ENCODE data around the gene TAX1BP3. TPM values are rescaled to one million over a fixed set of nuclear protein-coding genes. Genes with fewer than 3 reads are reported as not detected.

The TAX1BP3 gene
- total and polyA plus RNA-seq, 2 of the 4 experiments (the other 2 are of a cell fraction), result 146 to 176 TPM

DNA sequence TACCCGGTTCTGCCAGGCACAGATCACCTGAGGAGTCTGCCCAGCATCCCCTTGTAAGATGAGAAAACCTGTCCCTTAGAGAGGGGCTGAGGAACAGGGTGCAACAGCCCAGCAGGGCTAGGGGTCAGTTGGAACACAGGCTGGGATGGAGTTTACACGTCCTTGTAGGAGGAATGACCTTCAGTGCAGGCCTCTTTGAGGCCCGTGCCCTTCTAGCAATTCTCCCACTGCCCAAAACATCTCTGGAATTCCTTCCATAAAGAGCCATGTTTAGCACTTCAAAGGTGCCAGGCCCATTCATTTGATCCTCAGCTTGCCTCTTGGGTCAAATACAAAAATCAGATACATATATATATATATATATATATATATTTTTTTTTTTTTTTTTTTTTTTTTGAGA lies 27.4 kb downstream of the TAX1BP3 start:
- no peak for ATAC-seq (ENCODE audit: low read depth)
- Histone ChIP-seq H3K4me2 (ENCODE audit: low read depth, low read length) (no peak overlapping the region), H2BK15ac (ENCODE audit: low read depth, low read length) (no peak overlapping the region), H4K8ac (ENCODE audit: low read depth in 2 of 2, low read length in 2 of 2) (no peak overlapping the region), H3K4me3 (ENCODE audit: insufficient read depth, low read depth, low read length) (no peak overlapping the region), H2AK9ac (replicated peaks; ENCODE audit: low read depth, low read length, poor library complexity) (no peak overlapping the region), H3K9me1 (ENCODE audit: insufficient read depth, low read length) (peaks cover 8% of the 10 kb centered on the region; the same call in 1 of the 2 replicates), H3K27ac (ENCODE audit: insufficient read depth, low read length) (no peak overlapping the region), H3K14ac (replicated peaks; ENCODE audit: low read depth, low read length) (no peak overlapping the region), H3K18ac (ENCODE audit: low read depth, low read length) (no peak overlapping the region), H3K27me3 (ENCODE audit: control insufficient read depth, insufficient read depth, low read length) (no peaks in the 10 kb centered on the region), H4K91ac (ENCODE audit: insufficient read depth, low read depth, low read length) (no peak overlapping the region), H2BK20ac (ENCODE audit: low read depth, low read length) (no peak overlapping the region), H4K20me1 (ENCODE audit: insufficient read depth, low read length) (peaks cover 3% of the 10 kb centered on the region; the same call in 1 of the 2 replicates), H3K9ac (ENCODE audit: low read depth, low read length) (no peak overlapping the region), H3K4me1 (ENCODE audit: control insufficient read depth, insufficient read depth, low read length) (peaks cover 3% of the 10 kb centered on the region; the same call in 1 of the 2 replicates), H2AFZ (replicated peaks; ENCODE audit: low read length, poor library complexity) (no peak overlapping the region), H3K79me1 (ENCODE audit: low read depth in 1 of 2, low read length in 2 of 2) (peaks cover 7 to 20% of the 10 kb centered on the region in 2 experiments; a peak in 3 of 4 replicates), H3K56ac (ENCODE audit: extremely low read depth, insufficient read depth, low read length) (no peak overlapping the region), H3K9me3 (ENCODE audit: control insufficient read depth, insufficient read depth, low read length) (no peaks in the 10 kb centered on the region), H2AK5ac (ENCODE audit: low read depth, low read length) (no peak overlapping the region), H2BK120ac (ENCODE audit: low read depth, low read length) (no peak overlapping the region), H3K36me3 (ENCODE audit: control insufficient read depth, insufficient read depth, low read length) (peaks cover 15% of the 10 kb centered on the region; the same call in 1 of the 2 replicates), H3K23ac (ENCODE audit: low read depth, low read length) (no peak overlapping the region), H3K4ac (ENCODE audit: low read depth, low read length) (no peak overlapping the region), H2BK5ac (ENCODE audit: low read depth, low read length, poor library complexity, severe bottlenecking) (no peak overlapping the region), H4K5ac (ENCODE audit: low read depth, low read length) (no peak overlapping the region)
- no TSS peak for BruUV-seq (replicated peaks)
- no peak for DNase-seq
- TF ChIP-seq, protein P1, sequence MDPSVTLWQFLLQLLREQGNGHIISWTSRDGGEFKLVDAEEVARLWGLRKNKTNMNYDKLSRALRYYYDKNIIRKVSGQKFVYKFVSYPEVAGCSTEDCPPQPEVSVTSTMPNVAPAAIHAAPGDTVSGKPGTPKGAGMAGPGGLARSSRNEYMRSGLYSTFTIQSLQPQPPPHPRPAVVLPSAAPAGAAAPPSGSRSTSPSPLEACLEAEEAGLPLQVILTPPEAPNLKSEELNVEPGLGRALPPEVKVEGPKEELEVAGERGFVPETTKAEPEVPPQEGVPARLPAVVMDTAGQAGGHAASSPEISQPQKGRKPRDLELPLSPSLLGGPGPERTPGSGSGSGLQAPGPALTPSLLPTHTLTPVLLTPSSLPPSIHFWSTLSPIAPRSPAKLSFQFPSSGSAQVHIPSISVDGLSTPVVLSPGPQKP (IDR thresholded peaks at IDR 0.05; ENCODE audit: borderline replicate concordance, low read depth, low read length), result no peak
- no peak for TF ChIP-seq CHD1 (IDR thresholded peaks at IDR 0.05; ENCODE audit: low read depth, low read length)
- WGBS, 2 experiments (ENCODE audit: extremely low coverage in 2 of 2, insufficient read length in 1 of 2), result no CpG with 5 or more reads among the region's 3 CpGs
- dilution Hi-C loops (cut with HindIII; ENCODE audit: low sequenced_read_pairs, unreplicated experiment) (no loop called here), intact Hi-C loops (cut with micrococcal nuclease) (no loop called here), in situ Hi-C loops (cut with MboI; ENCODE audit: low sequenced_read_pairs) (loop anchor here (10.0 kb wide), 2 partner anchors 596 to 806 kb away; no protein-coding TSS in a partner anchor)
- ChIA-PET CTCF (no interaction called here), POLR2A (ENCODE audit: unreplicated experiment) (no interaction called here)

Data from IMR-90 (cell line).